DND-41 (cell line): ENCODE measurements around the gene LRRC27.

Experiments
- ATAC-seq: fragments of 200-7000 bp; cut with Tn5 transposase; 3 replicates; pipeline ENCODE4 v1.9.1; 2021; ENCODE audit warnings: low read depth; ENCODE audit not compliant: insufficient read depth
- DNase-seq: peaks from one replicate; pipeline ENCODE4 v3.0.0-alpha.2; 2020
- H2AFZ ChIP-seq: 2 replicates; pipeline ENCODE4 v1.6.0; 2012; ENCODE audit warnings: low read depth, low read length
- H3K27ac ChIP-seq: 2 replicates; pipeline ENCODE4 v1.5.1; 2012; ENCODE audit warnings: low read length, inconsistent platforms
- H3K27me3 ChIP-seq: fragments of 200-600 bp; sonication (generic); 2 replicates; pipeline ENCODE4 v1.6.0; 2012; ENCODE audit warnings: low read length, mild to moderate bottlenecking, inconsistent platforms; ENCODE audit not compliant: insufficient read depth, poor library complexity
- H3K36me3 ChIP-seq: 2 replicates; pipeline ENCODE4 v1.5.1; 2012; ENCODE audit warnings: low read length, inconsistent platforms; ENCODE audit not compliant: insufficient read depth
- H3K4me1 ChIP-seq: 2 replicates; pipeline ENCODE4 v1.5.1; 2012; ENCODE audit warnings: mild to moderate bottlenecking, low read length; ENCODE audit not compliant: insufficient read depth
- H3K4me2 ChIP-seq: 2 replicates; pipeline ENCODE4 v1.6.0; 2012; ENCODE audit warnings: mild to moderate bottlenecking, moderate library complexity, low read length, inconsistent platforms; ENCODE audit not compliant: insufficient read depth
- H3K4me3 ChIP-seq, 2 experiments: fragments of 200-600 bp in 1 of 2; shearing (Covaris generic) in 1 of 2; 2 replicates each; pipeline ENCODE4 v1.5.1; 2012 to 2016; ENCODE audit warnings: inconsistent platforms in 2 of 2, low read length in 2 of 2, mild to moderate bottlenecking in 2 of 2, low read depth in 1 of 2, moderate library complexity in 1 of 2
- H3K79me2 ChIP-seq: 2 replicates; pipeline ENCODE4 v1.6.0; 2012; ENCODE audit warnings: low read length, inconsistent platforms; ENCODE audit not compliant: insufficient read depth
- H3K9ac ChIP-seq: 2 replicates; pipeline ENCODE4 v1.6.0; 2012; ENCODE audit warnings: low read depth, mild to moderate bottlenecking, inconsistent platforms, low read length, moderate library complexity
- H3K9me3 ChIP-seq: 2 replicates; pipeline ENCODE4 v1.5.1; 2012; ENCODE audit warnings: low read length, moderate library complexity, mild to moderate bottlenecking, inconsistent platforms; ENCODE audit not compliant: insufficient read depth, severe bottlenecking
- H4K20me1 ChIP-seq: 2 replicates; pipeline ENCODE4 v1.6.0; 2012; ENCODE audit warnings: low read length; ENCODE audit not compliant: insufficient read depth
- EZH2 ChIP-seq: IDR thresholded peaks from 3 replicates; pipeline ENCODE4 v1.6.1; 2012; ENCODE audit warnings: borderline replicate concordance, low read depth, mild to moderate bottlenecking, moderate library complexity, low read length, inconsistent platforms; ENCODE audit not compliant: severe bottlenecking
- TF ChIP-seq, protein P1 (sequence below): IDR thresholded peaks from 2 replicates; pipeline ENCODE4 v1.5.1; 2012; ENCODE audit warnings: borderline replicate concordance, low read length, moderate library complexity, mild to moderate bottlenecking; ENCODE audit not compliant: poor library complexity, severe bottlenecking; ENCODE audit errors: extremely low read depth

LRRC27 gene

DNA sequence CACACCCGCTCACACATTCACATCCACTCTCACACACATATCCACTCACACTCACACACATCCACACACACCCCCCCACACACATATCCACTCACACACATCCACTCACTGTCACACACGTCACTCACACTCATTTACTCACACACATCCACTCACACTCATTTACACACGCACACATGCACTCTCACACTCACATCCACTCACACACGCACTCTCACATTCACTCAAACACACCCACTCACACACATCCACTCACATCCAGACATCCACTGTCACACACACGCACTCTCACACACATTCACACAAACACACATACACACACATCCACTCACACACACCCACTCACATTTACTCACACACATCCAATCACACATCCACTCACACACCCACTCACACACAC, 83.3 kb downstream of the LRRC27 start:
- Histone ChIP-seq H3K27me3 (no peaks in the 10 kb centered on the region), H3K79me2 (no peaks in the 10 kb centered on the region), H3K4me3 (no peak overlapping the region), H3K9ac (no peak overlapping the region), H3K36me3 (peaks cover 7% of the 10 kb centered on the region; the same call in 1 of the 2 replicates), H3K4me1 (no peaks in the 10 kb centered on the region), H3K4me2 (no peak overlapping the region), H2AFZ (no peak overlapping the region), H3K9me3 (no peaks in the 10 kb centered on the region), H3K27ac (no peak overlapping the region), H4K20me1 (peaks cover 30% of the 10 kb centered on the region)
- ATAC-seq (no peak), DNase-seq (no peak)
- TF ChIP-seq, protein P1, sequence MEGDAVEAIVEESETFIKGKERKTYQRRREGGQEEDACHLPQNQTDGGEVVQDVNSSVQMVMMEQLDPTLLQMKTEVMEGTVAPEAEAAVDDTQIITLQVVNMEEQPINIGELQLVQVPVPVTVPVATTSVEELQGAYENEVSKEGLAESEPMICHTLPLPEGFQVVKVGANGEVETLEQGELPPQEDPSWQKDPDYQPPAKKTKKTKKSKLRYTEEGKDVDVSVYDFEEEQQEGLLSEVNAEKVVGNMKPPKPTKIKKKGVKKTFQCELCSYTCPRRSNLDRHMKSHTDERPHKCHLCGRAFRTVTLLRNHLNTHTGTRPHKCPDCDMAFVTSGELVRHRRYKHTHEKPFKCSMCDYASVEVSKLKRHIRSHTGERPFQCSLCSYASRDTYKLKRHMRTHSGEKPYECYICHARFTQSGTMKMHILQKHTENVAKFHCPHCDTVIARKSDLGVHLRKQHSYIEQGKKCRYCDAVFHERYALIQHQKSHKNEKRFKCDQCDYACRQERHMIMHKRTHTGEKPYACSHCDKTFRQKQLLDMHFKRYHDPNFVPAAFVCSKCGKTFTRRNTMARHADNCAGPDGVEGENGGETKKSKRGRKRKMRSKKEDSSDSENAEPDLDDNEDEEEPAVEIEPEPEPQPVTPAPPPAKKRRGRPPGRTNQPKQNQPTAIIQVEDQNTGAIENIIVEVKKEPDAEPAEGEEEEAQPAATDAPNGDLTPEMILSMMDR: no peak
- TF ChIP-seq EZH2: no peak

- no peak overlapping the region for H2AFZ ChIP-seq
- peaks cover 24% of the 10 kb centered on the region for H4K20me1 ChIP-seq
- TF ChIP-seq, protein P1: no peak
- TF ChIP-seq EZH2: no peak
- H3K4me1 ChIP-seq: no peaks in the 10 kb centered on the region
- H3K27me3 ChIP-seq: no peaks in the 10 kb centered on the region
- no peak overlapping the region for H3K27ac ChIP-seq
- DNase-seq: no peak
- H3K4me2 ChIP-seq: no peak overlapping the region
- no peak overlapping the region for H3K4me3 ChIP-seq
- H3K9me3 ChIP-seq: no peaks in the 10 kb centered on the region
- peaks cover 7% of the 10 kb centered on the region; the same call in 1 of the 2 replicates for H3K36me3 ChIP-seq
- no peaks in the 10 kb centered on the region for H3K79me2 ChIP-seq
- no peak for ATAC-seq
- no peak overlapping the region for H3K9ac ChIP-seq
Observed at GRCh38 chr10:132415956-132416355, 84.0 kb downstream of the LRRC27 start.

DNA sequence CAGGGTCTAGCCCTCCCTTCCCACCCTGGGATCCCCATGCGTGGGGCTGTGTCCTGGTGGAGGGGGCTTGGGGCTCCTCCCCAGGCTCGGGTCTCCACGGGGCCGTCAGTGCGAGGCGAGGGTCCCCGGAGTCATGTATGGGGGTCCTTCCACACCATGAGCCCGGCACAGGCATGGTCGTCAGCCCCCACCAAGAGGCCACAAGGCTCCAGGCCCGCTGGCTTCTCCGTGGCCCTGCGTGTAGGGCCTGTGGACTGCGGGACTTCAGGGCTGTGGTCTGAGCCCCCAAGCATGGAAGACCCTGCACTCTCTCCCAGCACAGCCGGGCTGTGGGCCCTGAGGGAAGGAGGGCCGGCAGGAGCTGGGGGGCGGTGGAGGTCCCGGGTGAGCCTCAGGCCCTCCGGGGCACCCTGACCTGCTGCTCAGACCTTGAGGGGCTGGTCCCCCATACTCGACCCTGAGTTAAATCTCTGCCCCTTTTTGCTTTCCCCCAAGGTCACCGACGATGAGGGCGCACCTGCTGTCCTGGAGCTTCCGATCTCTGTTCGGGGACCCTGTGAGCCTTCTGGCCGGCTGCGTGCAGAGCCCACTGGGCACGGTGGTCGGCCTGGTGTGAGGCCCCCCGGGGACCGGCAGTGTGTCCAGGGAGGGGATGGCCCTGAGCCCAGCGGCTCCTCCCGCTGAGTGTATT, 84.7 kb downstream of the LRRC27 start:
- no peak for ATAC-seq
- Histone ChIP-seq H3K9ac (no peak overlapping the region), H3K27ac (no peak overlapping the region), H4K20me1 (peaks cover 21% of the 10 kb centered on the region), H3K4me3 (no peak overlapping the region), H3K27me3 (no peaks in the 10 kb centered on the region), H3K9me3 (no peaks in the 10 kb centered on the region), H3K4me1 (no peaks in the 10 kb centered on the region), H2AFZ (no peak overlapping the region), H3K36me3 (peaks cover 7% of the 10 kb centered on the region; the same call in 1 of the 2 replicates), H3K79me2 (no peaks in the 10 kb centered on the region), H3K4me2 (no peak overlapping the region)
- TF ChIP-seq EZH2: no peak
- no peak for DNase-seq

- ATAC-seq: no peak
- H3K36me3 ChIP-seq: peaks cover 7% of the 10 kb centered on the region; the same call in 1 of the 2 replicates
- TF ChIP-seq EZH2: no peak
- TF ChIP-seq, protein P1: no peak
- H4K20me1 ChIP-seq: peaks cover 16% of the 10 kb centered on the region
- H3K4me1 ChIP-seq: no peaks in the 10 kb centered on the region
- H3K4me2 ChIP-seq: no peak overlapping the region
- H3K9ac ChIP-seq: no peak overlapping the region
- H3K9me3 ChIP-seq: no peaks in the 10 kb centered on the region
- DNase-seq: no peak
- no peak overlapping the region for H3K4me3 ChIP-seq
- no peak overlapping the region for H3K27ac ChIP-seq
- H3K79me2 ChIP-seq: no peaks in the 10 kb centered on the region
- H2AFZ ChIP-seq: no peak overlapping the region
- no peaks in the 10 kb centered on the region for H3K27me3 ChIP-seq
Observed at GRCh38 chr10:132417257-132417910, 85.4 kb downstream of the LRRC27 start.
